SH-SY5Y (cell line): ENCODE data around the gene BRD3.

Experiments used
- GATA2 ChIP-seq: IDR thresholded peaks from 2 replicates; pipeline ENCODE4 v1.6.1; 2011; ENCODE audit warnings: mild to moderate bottlenecking, low read depth, low read length
- GATA3 ChIP-seq: IDR thresholded peaks from 2 replicates; pipeline ENCODE4 v1.6.1; 2011; ENCODE audit warnings: low read depth, mild to moderate bottlenecking, low read length, moderate library complexity

- TF ChIP-seq GATA3 (no peak), GATA2 (no peak)
Measured at GRCh38 chr9:134031783-134032182, 36.0 kb downstream of the BRD3 start.
